Stimulated activated naive B cell treated with anti-CD40 and anti-IgM and Interleukin-4, amounts not matched to agents 10 μg/mL and 1 μg/mL and 100 μg/mL, for 72 hours (primary cell): ENCODE measurements around the gene CFAP97.

ENCODE experiments used
- ATAC-seq, 2 donors: fragments of 150-1000 bp; cut with Tn5 transposase; replicated peaks; 2 replicates each; pipeline ENCODE4 v1.10.0; 2021; ENCODE audit warnings: moderate library complexity in 1 of 2
- DNase-seq: peaks from one replicate; pipeline ENCODE4 v3.0.0; 2021
- H3K27ac Mint-ChIP-seq: one replicate; pipeline ENCODE4 v1.8.0; 2022; ENCODE audit warnings: mild to moderate bottlenecking, mixed read lengths
- H3K27me3 Mint-ChIP-seq, 2 donors: one replicate each; pipeline ENCODE4 v1.8.0; 2022; ENCODE audit warnings: mixed read lengths in 2 of 2
- H3K36me3 Mint-ChIP-seq, 2 donors: one replicate each; pipeline ENCODE4 v1.8.0; 2022; ENCODE audit warnings: mixed read lengths in 2 of 2, mild to moderate bottlenecking in 1 of 2
- H3K4me1 Mint-ChIP-seq, 2 donors: one replicate each; pipeline ENCODE4 v1.8.0; 2022; ENCODE audit warnings: mixed read lengths in 2 of 2, mild to moderate bottlenecking in 1 of 2
- H3K4me3 Mint-ChIP-seq, 2 donors: one replicate each; pipeline ENCODE4 v1.8.0; 2022; ENCODE audit warnings: mild to moderate bottlenecking in 2 of 2, mixed read lengths in 2 of 2, moderate library complexity in 1 of 2
- H3K9me3 Mint-ChIP-seq, 2 donors: one replicate each; pipeline ENCODE4 v1.8.0; 2022; ENCODE audit warnings: mixed read lengths in 2 of 2, mild to moderate bottlenecking in 1 of 2

Gene CFAP97

GRCh38 chr4:185165605-185166063 is 38.2 kb downstream of the CFAP97 start:
- H3K27ac Mint-ChIP-seq: peak overlapping the region; percentile 16

GRCh38 chr4:185151296-185151695 is 52.5 kb downstream of the CFAP97 start:
- Mint-ChIP-seq H3K4me3 (no peak overlapping the region), H3K27me3 (no peaks in the 10 kb centered on the region), H3K36me3 (peaks cover 23 to 48% of the 10 kb centered on the region in 2 donors), H3K27ac (no peak overlapping the region), H3K4me1 (peaks cover 1 to 5% of the 10 kb centered on the region in 2 donors), H3K9me3 (no peaks in the 10 kb centered on the region)
- ATAC-seq (peak in 1 of 2 donors; percentile 31), DNase-seq (no peak)

More at GRCh38 chr4:185165605-185166063, 38.2 kb downstream of the CFAP97 start:
- peaks cover 11 to 17% of the 10 kb centered on the region in 2 donors for H3K4me1 Mint-ChIP-seq
- DNase-seq (no peak), ATAC-seq (peak; percentile 97 to 98)
- peak overlapping the region in 1 of 2 donors; percentile 5 for H3K4me3 Mint-ChIP-seq
- H3K36me3 Mint-ChIP-seq: peaks cover 15 to 34% of the 10 kb centered on the region in 2 donors
- no peaks in the 10 kb centered on the region for H3K9me3 Mint-ChIP-seq
- H3K27me3 Mint-ChIP-seq: no peaks in the 10 kb centered on the region

- Mint-ChIP-seq H3K36me3 (peaks cover 19 to 40% of the 10 kb centered on the region in 2 donors), H3K9me3 (no peaks in the 10 kb centered on the region), H3K4me3 (no peak overlapping the region), H3K4me1 (peaks cover 4 to 13% of the 10 kb centered on the region in 2 donors), H3K27ac (no peak overlapping the region), H3K27me3 (no peaks in the 10 kb centered on the region)
- no peak for ATAC-seq
- DNase-seq: no peak
Measured at GRCh38 chr4:185149392-185149791, 54.4 kb downstream of the CFAP97 start.

DNA sequence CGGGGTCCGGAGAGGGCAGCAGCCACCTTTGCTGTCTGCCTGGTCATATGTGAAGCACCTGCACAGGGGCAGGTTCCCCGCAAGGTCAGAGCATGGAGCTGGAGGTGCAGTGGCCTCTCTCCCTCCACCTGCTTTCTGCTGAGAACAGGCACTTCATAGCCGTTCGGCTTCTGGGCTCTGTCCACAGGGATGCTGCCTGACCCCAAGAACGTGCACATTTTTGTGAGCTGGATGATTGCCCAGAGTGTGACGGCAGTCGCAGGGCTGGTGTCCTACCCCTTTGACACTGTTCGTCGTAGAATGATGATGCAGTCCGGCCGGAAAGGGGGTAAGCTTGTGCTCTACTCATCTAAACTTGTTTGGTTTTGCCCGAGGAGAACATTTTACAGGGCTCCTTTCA is 58.2 kb downstream of the CFAP97 start:
- H3K4me3 Mint-ChIP-seq: no peak overlapping the region
- H3K27ac Mint-ChIP-seq: no peak overlapping the region
- DNase-seq (no peak), ATAC-seq (no peak)
- H3K4me1 Mint-ChIP-seq: peaks cover 14 to 22% of the 10 kb centered on the region in 2 donors
- H3K27me3 Mint-ChIP-seq: no peaks in the 10 kb centered on the region
- no peaks in the 10 kb centered on the region for H3K9me3 Mint-ChIP-seq
- peaks cover 6 to 18% of the 10 kb centered on the region in 2 donors for H3K36me3 Mint-ChIP-seq

DNA sequence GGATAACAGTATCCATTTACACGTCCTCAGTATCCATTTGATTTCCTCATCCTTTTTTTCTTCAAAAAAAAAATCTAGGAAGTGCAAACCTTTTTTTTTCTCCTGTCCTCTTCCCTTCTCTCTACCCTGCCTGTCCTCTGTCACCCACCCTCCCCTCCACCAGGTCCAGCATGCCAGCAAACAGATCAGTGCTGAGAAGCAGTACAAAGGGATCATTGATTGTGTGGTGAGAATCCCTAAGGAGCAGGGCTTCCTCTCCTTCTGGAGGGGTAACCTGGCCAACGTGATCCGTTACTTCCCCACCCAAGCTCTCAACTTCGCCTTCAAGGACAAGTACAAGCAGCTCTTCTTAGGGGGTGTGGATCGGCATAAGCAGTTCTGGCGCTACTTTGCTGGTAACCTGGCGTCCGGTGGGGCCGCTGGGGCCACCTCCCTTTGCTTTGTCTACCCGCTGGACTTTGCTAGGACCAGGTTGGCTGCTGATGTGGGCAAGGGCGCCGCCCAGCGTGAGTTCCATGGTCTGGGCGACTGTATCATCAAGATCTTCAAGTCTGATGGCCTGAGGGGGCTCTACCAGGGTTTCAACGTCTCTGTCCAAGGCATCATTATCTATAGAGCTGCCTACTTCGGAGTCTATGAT is 59.1 kb downstream of the CFAP97 start:
- Mint-ChIP-seq H3K27ac (no peak overlapping the region), H3K4me3 (no peak overlapping the region), H3K27me3 (peaks cover 2% of the 10 kb centered on the region in 2 donors), H3K9me3 (no peaks in the 10 kb centered on the region), H3K36me3 (peaks cover 6 to 18% of the 10 kb centered on the region in 2 donors), H3K4me1 (peaks cover 14 to 22% of the 10 kb centered on the region in 2 donors)
- DNase-seq: no peak
- no peak for ATAC-seq

GRCh38 chr4:185143601-185143969 is 60.2 kb downstream of the CFAP97 start:
- peak; percentile 28 for ATAC-seq
- DNase-seq: no peak

DNA sequence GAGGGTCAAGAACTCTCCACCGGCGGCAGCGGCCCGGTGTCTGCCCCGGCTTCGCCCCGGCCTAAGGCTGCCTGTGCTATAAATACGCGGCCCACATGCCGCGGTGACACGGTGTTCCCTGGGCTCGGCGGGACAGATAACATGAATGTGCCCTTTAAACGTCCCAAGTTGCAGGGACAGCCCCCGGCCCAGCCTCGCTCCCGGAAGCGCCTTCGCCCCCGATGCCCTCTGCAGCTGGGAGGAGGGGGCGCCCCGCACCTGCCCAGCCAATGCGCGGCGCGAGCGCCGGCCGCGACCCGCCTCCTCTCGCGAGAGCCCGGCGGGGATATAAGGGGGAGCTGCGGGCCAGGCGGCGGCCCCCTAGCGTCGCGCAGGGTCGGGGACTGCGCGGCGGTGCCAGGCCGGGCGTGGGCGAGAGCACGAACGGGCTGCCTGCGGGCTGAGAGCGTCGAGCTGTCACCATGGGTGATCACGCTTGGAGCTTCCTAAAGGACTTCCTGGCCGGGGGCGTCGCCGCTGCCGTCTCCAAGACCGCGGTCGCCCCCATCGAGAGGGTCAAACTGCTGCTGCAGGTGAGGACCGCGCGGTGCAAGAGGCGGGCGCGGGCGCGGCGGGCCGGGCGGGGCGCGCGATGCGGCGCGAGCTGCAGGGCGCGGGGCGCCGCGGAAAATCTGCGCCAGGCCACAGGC is 60.7 kb downstream of the CFAP97 start, which contains the start of gene SLC25A4:
Gene SLC25A4 (plus strand): TSS at position 355 of the 689 bp plus-strand sequence. CDS start 107 bp downstream, at position 462.
- peak; percentile 96 to 97 for ATAC-seq
- H3K27ac Mint-ChIP-seq: peak within 1 kb of the TSS; percentile 94

More at GRCh38 chr4:185143601-185143969, 60.2 kb downstream of the CFAP97 start:
- peaks cover 5 to 10% of the 10 kb centered on the region in 2 donors for H3K36me3 Mint-ChIP-seq
- peak overlapping the region; percentile 84 for H3K4me3 Mint-ChIP-seq
- H3K27ac Mint-ChIP-seq: peak overlapping the region; percentile 31
- peaks cover 6 to 7% of the 10 kb centered on the region in 2 donors for H3K27me3 Mint-ChIP-seq
- H3K4me1 Mint-ChIP-seq: peaks cover 14 to 22% of the 10 kb centered on the region in 2 donors
- H3K9me3 Mint-ChIP-seq: no peaks in the 10 kb centered on the region

DNA sequence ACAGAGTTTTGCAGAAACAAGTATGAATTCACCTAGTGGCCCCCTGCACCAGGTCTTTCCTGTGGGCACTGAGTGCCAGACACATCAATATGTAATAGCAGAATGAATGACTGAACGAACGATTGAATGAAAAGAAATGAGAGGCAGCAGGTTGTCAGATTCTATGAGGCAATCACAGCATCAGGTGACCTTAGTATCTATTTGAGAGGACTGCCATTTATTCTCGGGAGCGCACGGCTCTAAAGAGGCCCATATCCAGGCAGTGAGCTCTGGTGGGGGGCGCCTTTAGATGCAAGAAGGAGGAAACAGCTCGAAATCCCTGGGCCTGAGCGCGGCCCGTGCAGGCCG is 61.3 kb downstream of the CFAP97 start:
- DNase-seq (no peak), ATAC-seq (peak; percentile 39 to 40)
- Mint-ChIP-seq H3K4me1 (peaks cover 14 to 22% of the 10 kb centered on the region in 2 donors), H3K4me3 (peak overlapping the region; percentile 84 to 91), H3K27me3 (peaks cover 12 to 18% of the 10 kb centered on the region in 2 donors), H3K27ac (peak overlapping the region; percentile 94), H3K36me3 (peaks cover 5 to 10% of the 10 kb centered on the region in 2 donors), H3K9me3 (no peaks in the 10 kb centered on the region)

More for the DNA sequence above, 60.7 kb downstream of the CFAP97 start, which contains the start of gene SLC25A4:
- peak within 1 kb of the TSS; percentile 84 to 91 for H3K4me3 Mint-ChIP-seq
- H3K27me3 Mint-ChIP-seq: peaks cover 8 to 13% of the 10 kb centered on the region in 2 donors
- peaks cover 5 to 10% of the 10 kb centered on the region in 2 donors for H3K36me3 Mint-ChIP-seq
- peak; percentile 91 for DNase-seq
- H3K9me3 Mint-ChIP-seq: no peaks in the 10 kb centered on the region
- H3K4me1 Mint-ChIP-seq: peaks cover 14 to 22% of the 10 kb centered on the region in 2 donors

DNA sequence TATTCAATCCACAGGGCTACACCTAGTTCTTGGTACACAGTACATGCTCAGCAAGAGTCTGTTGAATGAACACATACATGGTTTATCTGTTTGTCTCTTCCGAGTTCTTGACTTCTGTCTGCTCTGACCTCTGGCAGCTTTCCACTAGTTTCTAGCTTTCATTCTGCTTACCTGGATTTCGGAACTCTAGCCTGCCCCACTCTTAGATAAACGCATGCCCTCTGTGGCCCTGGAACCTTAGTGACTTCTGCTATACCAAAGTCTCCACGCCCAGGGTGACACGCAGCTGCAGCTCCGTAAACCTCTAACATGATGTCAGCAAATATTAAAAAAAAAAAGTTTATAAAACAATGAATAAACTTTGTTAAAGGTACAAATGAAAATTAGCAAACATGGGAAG is 62.0 kb downstream of the CFAP97 start:
- H3K36me3 Mint-ChIP-seq: peaks cover 4 to 9% of the 10 kb centered on the region in 2 donors
- no peaks in the 10 kb centered on the region for H3K9me3 Mint-ChIP-seq
- no peak overlapping the region for H3K27ac Mint-ChIP-seq
- H3K4me3 Mint-ChIP-seq: no peak overlapping the region
- ATAC-seq: no peak
- H3K4me1 Mint-ChIP-seq: peaks cover 14 to 22% of the 10 kb centered on the region in 2 donors
- DNase-seq: no peak
- H3K27me3 Mint-ChIP-seq: peaks cover 15 to 19% of the 10 kb centered on the region in 2 donors

GRCh38 chr4:185139736-185140135 is 64.1 kb downstream of the CFAP97 start:
- no peak overlapping the region for H3K27ac Mint-ChIP-seq
- H3K4me3 Mint-ChIP-seq: no peak overlapping the region
- peaks cover 15 to 19% of the 10 kb centered on the region in 2 donors for H3K27me3 Mint-ChIP-seq
- no peak for ATAC-seq
- H3K4me1 Mint-ChIP-seq: peaks cover 10 to 14% of the 10 kb centered on the region in 2 donors
- no peak for DNase-seq
- H3K36me3 Mint-ChIP-seq: no peaks in the 10 kb centered on the region
- no peaks in the 10 kb centered on the region for H3K9me3 Mint-ChIP-seq

DNA sequence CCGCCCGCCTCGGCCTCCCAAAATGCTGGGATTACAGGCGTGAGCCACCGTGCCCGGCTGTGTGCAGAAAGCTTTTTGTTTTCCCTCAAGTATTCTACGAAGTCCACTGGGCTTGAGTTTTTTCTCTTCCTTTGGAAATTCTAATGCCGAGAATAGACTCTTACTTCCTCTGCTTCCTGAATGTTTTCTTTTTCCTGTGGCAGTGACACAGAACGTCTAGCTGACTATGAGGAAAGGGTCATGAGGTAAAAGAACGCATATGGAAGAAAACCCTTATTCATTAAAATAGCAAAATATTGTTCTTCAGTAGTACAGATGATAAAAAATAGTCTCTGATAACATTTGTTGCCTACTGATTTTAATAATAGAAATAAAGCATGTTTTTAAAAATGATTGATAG is 65.6 kb downstream of the CFAP97 start:
- DNase-seq (no peak), ATAC-seq (no peak)
- Mint-ChIP-seq H3K4me1 (peaks cover 5 to 7% of the 10 kb centered on the region in 2 donors), H3K27ac (no peak overlapping the region), H3K27me3 (peaks cover 15 to 19% of the 10 kb centered on the region in 2 donors), H3K4me3 (no peak overlapping the region), H3K36me3 (no peaks in the 10 kb centered on the region), H3K9me3 (no peaks in the 10 kb centered on the region)

DNA sequence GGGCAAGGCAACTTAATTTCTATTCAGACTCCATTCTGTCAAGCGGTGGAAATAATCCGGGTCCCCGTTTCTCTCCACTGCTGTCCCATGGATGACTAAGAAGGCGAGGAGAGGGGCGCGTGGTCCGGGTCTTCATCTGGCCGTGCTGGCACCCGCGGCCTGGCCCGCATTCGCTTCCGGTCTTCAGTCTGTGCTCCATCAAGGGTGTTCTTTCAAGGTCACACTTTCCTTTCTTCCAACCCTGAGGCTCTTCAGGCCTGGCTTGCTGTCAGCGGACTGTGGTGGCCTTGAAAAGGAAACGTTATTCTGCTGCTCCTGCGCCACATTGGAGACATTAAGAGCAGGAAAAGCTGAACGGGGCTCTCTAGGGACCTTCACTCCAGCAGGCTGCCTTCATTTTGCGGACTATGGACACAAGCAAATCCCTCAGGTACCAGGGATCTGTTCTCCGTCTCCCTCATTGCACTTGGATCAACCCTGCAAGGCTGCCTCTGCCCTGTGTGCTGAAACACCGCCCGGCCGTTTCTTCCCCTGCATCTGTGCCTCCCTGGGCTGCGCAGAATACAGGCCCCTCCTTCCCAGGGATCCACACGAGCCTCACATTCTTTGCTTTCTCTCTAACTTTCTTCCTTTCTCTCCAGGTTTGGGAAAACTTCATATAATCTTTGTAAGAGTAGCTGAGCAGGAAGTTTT is 66.4 kb downstream of the CFAP97 start:
- Mint-ChIP-seq H3K9me3 (no peaks in the 10 kb centered on the region), H3K27ac (no peak overlapping the region), H3K4me1 (peaks cover 2% of the 10 kb centered on the region in 2 donors), H3K27me3 (peaks cover 15 to 19% of the 10 kb centered on the region in 2 donors), H3K36me3 (no peaks in the 10 kb centered on the region), H3K4me3 (no peak overlapping the region)
- DNase-seq (no peak), ATAC-seq (no peak)

DNA sequence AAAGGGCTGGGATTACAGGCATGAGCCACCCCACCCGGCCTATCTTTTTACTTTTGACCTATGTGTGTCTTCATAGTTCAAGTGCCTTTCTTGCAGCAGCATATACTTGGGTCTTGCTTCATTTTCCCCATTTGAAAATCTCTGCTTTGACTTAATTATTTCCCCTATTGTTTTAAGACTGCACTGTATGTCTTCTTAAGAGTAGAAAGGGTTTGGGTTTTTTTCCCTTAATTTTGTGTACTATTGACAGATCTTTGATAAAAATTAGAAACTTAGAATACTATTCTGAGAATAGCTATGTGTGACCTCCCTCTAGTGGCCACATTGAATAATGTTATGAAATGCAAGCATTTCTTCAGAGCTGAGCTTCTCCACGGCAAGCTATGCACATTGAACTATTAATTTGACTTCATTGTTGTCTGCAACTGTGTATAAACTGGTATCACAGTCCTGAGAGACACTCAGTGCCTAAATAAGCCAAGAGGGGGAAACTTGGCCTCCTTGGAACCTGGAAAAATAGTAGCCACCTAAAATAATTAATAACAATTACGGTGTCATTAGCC is 69.4 kb downstream of the CFAP97 start:
- Mint-ChIP-seq H3K27me3 (peaks cover 22 to 36% of the 10 kb centered on the region in 2 donors), H3K27ac (no peak overlapping the region), H3K36me3 (no peaks in the 10 kb centered on the region), H3K9me3 (no peaks in the 10 kb centered on the region), H3K4me1 (no peaks in the 10 kb centered on the region), H3K4me3 (no peak overlapping the region)
- no peak for DNase-seq
- ATAC-seq: peak; percentile 69 to 75
